GM19193 (cell line): Measurements from ENCODE around the gene CTSC.

Experiments
- POLR2A ChIP-seq: IDR thresholded peaks from 4 replicates; pipeline ENCODE4 v1.6.1; 2011; ENCODE audit not compliant: insufficient read depth, insufficient read length; ENCODE audit errors: extremely low read depth

Gene CTSC

DNA sequence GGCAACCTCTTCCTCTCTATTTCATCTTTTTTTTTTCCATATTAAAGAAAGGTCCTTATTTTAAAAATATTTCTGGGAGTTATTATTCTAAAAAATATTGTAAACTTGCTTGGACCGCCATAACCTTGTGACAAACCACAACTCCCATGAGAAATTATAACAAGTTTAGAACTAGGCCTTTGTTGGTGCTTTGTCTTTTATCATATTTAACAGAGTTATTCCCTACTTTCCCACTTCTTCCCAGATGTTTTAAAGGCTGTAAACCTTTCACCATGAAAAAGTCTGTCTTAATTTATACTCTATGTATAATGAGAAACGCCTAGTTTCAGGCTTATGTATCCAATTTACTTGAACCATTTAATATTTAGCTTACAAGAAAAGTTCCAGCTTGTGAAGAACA lies 3.7 kb downstream of the CTSC start:
- no peak for TF ChIP-seq POLR2A

DNA sequence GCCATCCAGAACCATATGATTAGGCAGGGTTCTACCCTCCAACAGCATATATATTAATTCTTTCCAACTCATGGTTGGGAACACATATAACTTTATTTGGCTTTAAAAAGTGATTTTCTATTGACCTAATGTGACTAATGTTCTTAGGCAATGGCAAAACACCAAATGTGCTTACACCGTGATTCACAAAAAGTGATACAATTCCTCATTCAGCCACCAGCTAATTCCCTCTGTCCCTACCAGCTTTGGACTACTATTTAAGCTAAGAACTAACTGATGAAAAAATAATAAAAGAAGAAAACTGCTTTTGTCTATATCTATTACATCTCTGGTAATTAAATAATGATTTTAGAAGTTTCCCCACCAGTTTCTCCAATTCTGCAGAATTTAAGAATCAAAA lies 4.7 kb downstream of the CTSC start:
- no peak for TF ChIP-seq POLR2A

DNA sequence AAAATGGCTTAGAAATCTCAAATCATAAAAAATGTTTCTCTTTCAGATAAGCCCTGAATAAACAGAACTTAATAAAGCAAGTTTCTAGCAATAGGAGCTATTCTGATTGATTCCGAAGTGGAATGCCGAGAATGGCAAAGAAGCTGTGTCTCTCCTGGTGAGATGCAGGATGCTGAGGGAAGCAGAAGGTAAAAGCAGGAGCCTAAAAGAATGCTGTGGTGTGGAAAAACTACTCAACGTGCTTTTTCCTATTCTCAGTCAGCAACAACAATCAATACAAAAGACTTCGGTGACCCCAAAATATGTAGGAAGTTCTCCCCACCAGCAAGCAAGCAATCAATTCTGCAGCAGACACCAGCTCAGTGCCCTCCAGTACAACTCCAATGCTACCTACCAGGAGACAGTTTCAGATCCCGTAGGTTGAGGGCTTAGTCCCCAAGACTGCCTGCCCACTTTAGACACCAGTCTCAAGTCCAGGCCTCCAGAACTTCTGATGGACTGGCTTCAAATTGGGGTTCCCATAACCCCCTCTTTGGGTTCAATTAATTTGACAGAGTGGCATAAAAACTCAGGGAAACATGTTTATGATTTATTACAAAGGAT lies 6.6 kb downstream of the CTSC start:
- peak; percentile 17 for TF ChIP-seq POLR2A

DNA sequence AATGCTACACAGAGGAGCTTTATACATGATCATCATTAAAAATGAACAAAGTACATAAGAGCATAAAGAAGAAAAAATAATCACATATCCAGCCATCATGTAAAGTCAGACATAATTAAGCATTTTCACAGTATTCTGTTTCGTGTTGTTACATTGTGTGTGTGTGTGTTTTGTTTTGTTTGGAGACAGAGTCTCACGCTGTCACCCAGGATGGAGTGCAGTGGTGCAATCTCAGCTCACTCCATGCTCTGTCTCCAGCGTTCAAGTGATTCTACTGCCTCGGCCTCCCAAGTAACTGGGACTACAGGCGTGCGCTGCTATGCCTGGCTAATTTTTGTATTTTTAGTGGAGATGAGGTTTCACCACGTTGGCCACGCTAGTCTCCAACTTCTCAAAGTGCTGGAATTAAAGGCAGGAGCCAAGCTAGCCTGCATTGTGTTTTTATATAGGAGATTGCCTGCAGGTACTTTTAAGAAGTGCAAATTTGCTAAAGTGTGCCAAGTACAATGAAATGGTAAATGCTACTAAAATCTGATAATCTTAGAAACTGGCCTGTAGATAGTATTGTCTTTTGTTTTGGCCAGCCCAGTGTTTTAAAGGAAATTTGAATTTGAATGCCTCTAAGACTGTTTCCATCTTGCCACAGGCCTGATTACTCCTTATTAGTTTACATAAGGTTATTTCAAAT lies 7.8 kb downstream of the CTSC start:
- no peak for TF ChIP-seq POLR2A

DNA sequence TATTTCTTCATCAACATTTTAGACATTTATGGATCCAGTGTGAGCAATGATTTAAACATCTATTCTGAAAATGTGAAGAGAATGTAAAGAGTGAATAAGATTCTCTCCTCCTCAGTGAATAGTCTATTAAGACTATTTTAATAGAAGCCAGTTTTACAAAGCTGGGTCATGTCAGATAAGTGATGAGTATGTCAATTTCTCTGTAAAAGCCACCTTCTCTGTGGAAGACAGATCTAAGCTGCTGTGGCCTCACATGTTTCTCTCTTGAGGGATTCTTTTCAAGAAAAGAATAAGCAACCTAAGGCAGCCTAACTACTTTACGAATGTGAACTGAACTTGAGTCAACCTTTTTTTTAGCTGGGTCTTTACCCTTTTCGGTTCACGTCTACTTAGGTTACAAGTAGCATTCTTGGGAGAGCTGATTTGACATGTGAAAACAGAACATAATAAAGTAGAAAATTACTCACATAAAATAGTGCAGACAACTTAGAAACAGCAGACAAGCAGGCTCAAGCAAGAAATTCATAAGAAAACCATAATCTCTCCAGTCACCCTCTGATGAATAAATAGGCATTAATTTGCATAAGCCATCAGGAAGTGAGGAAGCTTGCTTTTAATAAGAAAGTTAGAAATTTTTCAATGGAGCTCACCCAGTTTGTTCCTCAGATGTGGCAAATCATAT lies 9.9 kb downstream of the CTSC start:
- TF ChIP-seq POLR2A: no peak

DNA sequence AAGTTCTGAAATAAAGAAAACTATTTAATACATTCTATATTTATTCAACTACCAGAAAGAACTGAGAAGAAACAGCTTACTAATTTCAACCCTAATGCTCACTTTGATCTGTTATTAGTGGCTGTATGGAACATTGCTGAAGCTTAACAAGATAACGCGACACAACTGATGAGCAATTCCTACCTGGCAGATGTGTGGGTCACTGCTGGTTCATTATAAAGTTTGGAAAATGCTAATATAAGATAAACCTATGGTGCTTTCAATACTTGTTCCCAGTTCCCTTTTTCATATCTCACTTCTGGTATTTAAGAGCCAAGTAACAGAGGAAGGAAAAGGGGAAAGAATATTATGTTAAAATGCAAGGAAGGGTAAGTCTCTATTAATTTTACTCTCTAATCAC lies 10.5 kb downstream of the CTSC start:
- no peak for TF ChIP-seq POLR2A

DNA sequence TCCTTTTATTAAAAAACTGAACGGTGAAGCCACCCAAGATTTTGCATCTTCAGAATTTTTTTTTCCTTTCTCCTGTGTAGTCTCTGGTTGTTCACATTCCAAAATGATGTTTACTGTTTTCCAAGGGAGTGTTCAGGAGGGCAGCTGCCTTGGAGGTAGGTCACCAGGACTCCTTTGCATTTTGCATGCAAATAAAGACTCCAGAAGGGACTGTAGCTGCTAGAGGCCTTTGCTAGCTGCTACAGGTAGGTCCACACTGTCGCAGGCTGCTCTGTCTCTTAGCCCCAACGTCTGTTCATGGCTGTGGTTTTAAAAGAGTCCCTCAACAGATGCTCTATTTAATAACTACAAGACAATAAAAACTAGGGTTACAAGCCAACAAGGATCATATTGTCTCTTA lies 11.4 kb downstream of the CTSC start:
- no peak for TF ChIP-seq POLR2A

DNA sequence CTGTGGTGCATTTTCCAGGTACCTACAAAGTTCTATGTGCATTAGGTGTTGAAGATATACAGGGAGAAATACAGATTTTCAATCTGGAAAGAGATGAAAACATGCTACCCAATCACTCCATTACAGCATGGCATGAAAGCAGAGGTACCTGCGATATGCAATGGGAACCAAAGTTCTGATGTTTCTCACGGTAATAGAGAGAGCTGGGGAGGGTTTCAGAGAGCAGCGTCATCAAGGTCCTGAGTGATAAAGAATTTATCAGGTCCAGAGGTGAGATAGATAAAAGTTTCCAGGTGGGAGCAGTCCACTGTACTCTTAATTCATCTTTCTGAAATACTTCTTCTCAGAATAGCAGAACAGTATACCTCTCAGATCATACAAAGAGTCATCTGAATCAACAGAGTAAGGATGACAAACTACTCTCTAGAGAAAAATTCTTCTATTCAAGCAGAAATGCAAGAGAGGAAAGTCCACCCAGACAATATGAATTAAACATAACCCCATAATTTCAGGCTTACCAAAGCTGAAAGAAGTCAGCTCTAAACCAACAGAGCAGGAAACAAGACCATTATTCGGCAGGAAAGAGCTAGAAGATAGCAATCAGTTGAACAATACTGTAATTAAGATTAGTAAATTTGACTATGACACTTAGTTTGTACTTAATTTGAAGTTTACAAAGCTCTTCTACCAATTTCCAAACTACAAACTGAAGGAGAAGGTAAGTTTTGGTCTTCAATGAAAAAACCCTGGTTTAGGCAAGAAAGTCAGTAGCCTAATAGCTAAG lies 12.8 kb downstream of the CTSC start:
- no peak for TF ChIP-seq POLR2A

DNA sequence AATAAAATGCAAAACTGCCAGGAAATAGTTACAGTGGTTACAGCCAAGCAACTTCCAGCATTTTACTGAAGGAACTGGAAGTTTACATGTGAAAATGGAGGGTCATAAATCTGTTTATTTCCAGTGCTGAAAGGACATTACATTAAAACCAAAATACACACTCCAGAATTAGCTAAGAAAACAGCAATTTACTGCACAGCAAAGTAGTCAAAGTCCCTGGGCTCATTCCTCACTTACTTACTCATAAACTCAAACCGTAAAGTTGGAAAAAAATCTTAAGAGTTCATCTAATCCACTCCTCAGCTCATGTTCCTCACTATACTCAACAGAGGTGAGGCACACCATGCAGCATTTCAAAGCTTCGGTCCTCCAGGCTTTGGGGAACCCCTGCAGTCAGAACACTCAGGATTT lies 17.4 kb downstream of the CTSC start:
- TF ChIP-seq POLR2A: no peak

DNA sequence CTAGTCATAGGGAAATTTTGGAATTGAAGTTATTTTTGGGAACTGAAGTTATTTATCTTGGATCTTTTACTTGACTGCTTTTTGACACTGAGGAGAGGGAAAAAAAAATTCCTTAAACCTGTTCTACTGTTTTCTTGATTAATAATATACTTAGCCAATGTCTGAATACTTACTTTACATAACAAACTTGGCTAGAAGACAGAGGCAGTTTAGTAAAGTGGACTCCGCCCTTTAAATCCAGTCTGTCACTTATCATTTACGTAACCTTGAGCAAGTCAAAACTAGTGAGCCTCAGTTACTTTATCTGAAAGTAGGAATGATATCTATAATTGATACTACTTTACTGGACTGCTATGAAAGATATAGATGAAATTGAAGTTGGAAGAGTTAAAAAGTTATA lies 19.5 kb downstream of the CTSC start:
- TF ChIP-seq POLR2A: no peak

DNA sequence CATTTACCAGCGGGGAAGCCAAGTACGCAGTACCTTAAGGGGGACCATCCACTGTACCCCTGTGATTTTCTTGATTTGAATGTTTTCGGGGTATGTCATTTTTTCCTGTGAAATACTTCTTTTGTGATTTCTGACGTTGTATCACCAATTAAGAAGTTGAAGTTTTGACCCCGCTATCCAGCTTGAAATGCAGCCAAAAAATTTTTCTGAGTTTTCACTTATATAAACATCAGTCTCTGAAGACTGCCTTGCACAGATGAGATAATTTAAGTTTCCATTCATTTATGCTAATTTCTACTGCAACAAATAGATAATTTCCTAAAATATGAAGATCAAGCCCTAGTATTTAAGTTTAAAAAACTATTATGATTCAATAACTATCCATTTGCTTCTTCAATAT lies 20.0 kb downstream of the CTSC start:
- no peak for TF ChIP-seq POLR2A

DNA sequence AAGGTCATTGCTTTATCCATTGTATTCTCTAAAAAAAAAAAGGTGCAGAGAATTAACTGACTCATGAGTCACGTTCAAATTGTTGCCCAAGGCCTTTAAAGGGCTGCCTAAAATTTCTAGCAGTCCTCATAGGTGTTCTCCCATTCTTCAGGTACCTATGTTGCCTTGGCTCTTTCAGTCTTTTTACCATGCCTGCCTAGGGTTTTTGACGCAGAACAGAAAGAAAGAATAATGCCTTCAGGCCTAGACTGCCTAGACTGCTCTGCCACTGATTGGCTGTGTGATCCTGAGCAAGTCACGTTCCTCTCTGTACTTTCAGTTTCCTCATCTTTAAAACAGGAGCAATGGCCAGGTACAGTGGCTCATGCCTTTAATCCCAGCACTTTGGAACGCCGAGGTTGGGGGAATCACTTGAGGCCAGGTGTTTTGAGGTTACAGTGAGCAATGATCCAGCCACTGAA lies 21.5 kb downstream of the CTSC start:
- TF ChIP-seq POLR2A: no peak

DNA sequence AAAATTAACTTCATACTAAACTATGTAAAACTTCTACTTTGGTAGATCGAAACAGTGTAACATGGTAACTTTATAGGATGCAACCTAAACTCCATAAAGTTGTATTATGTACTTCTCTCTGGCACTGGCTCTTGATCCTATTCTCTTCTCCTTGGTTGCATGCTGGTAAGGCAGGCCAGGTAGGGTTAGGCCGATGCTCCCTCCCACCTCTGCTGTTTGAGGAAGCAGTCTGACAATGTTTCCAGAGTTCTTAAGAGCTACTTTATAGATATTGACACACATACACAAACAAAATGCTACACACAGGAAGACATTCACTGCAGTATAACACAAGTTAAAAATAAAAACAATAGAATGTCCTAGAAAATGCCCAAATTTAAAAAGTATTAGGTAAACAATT lies 22.5 kb downstream of the CTSC start:
- TF ChIP-seq POLR2A: no peak

DNA sequence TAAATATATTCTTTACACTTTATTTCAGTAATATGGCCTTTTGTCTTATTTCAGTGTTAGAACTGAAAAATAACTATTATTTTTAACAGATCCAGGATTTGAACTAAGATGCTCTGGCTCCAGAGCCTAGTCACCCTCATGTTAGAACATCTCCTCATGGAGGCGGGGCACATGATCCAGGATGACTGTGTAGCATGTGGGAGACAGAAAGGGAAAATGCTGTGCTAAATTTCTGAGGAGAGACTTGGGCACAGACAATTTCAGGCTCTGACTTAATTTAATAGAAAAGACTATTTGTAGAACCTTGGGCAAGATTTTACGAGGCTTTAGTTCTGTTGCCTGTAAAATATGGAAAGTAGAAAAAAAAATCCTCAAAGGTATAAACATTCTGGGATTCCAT lies 24.1 kb downstream of the CTSC start:
- no peak for TF ChIP-seq POLR2A

DNA sequence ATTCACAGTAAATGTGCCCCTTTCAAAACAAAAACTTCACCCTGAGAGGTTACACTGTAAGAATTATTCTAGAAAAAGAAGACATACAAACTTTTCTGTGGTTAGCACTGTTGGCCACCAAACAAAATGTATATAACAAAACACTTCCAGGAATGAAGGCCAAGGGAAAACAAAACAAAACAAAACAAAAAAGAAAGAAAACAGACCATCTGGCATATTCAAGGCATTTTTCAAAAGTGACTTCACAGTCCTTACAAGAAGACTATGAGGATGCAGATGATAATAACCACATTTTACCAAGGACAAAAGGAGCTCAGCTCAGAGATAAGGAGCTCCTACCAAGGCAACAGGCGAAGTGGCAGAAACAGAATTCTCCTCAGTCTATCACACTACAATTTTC lies 24.9 kb downstream of the CTSC start:
- TF ChIP-seq POLR2A: no peak

DNA sequence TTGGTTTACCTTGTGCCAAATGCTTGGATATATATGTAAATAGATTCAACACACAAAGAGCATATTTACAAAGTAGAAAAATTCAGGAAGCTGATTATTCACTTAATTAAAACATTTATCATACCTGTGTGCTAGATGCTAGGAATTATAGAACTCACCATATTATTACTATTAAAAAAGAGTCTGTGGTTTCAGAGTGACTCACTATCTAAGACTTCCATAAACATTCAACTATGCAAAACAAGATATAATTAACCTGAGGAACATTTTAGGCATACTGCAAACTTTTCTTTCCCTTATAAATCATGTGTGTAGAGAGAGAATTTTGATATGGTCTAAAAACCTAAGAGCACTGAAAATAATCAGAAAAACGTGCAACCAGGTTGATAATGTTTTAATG lies 27.3 kb downstream of the CTSC start:
- no peak for TF ChIP-seq POLR2A

DNA sequence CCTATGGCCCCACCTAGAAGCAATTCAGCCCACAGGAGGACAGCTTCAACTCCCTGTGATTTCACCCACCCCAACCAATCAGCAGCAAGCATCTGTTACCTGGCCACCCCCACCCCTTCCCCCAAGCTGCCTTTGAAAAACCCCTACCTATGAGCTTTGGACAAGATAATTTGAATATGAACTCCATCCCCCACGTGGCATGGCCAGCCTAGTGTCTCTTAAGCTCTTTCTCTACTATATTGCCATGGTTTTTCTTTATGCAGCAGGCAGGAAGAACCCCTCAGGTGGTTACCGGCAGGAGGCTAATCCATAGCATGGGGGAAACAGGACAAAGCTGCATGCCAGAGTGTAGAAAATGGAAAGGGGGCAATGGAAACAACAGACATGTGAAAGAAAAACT lies 29.0 kb downstream of the CTSC start:
- no peak for TF ChIP-seq POLR2A
